DMS53 treated with DMSO at 0.1 percent for 48 hours (cell line): Measurements from ENCODE around the gene MMS19.
"Not testable (repeated sequence)": the region's sequence is repeated elsewhere in the genome, so short reads cannot be mapped to it uniquely, and the experiment has no call there.

Experiments
- DNase-seq: peaks from one replicate; lab custom pipeline; 2025; ENCODE audit not compliant: unreplicated experiment; lab: John Stamatoyannopoulos, UW

The MMS19 gene

GRCh38 chr10:97426776-97427570, 71.2 kb downstream of the MMS19 start:
- DNase-seq, result no peak

- peak; percentile 97 for DNase-seq
These were observed 72.1 kb downstream of the MMS19 start, which contains the start of gene PGAM1 for GRCh38 chr10:97425964-97426775. Gene PGAM1 (plus strand): TSS chr10:97426191. CDS start chr10:97426308, 117 bp downstream.

GRCh38 chr10:97423757-97424098, 74.5 kb downstream of the MMS19 start:
- not testable (repeated sequence) for DNase-seq

- no peak for DNase-seq
These were observed 81.7 kb downstream of the MMS19 start for GRCh38 chr10:97416565-97416964.

GRCh38 chr10:97412891-97413304, 85.3 kb downstream of the MMS19 start:
- no peak for DNase-seq

- DNase-seq, result no peak
These were observed 86.8 kb downstream of the MMS19 start for GRCh38 chr10:97411406-97411805.

GRCh38 chr10:97408496-97408992, 89.7 kb downstream of the MMS19 start:
- DNase-seq, result no peak
